ENCODE results near the gene ADIPOR2.

- TF ChIP-seq GATA2 (IDR thresholded peaks at IDR 0.05; ENCODE audit: low read depth, low read length), result no peak
- TF ChIP-seq GATA3 (IDR thresholded peaks at IDR 0.05; ENCODE audit: low read depth, low read length), result no peak
Measured at GRCh38 chr12:1834186-1834925, 143.5 kb downstream of the ADIPOR2 start.
